DND-41 (cell line): ENCODE data around the gene ANKRD28.
"Not testable (repeated sequence)": the region's sequence is repeated elsewhere in the genome, so short reads cannot be mapped to it uniquely, and the experiment has no call there.

Source experiments
- ATAC-seq: fragments of 200-7000 bp; cut with Tn5 transposase; 3 replicates; pipeline ENCODE4 v1.9.1; 2021; ENCODE audit warnings: low read depth; ENCODE audit not compliant: insufficient read depth
- DNase-seq: peaks from one replicate; pipeline ENCODE4 v3.0.0-alpha.2; 2020
- H2AFZ ChIP-seq: 2 replicates; pipeline ENCODE4 v1.6.0; 2012; ENCODE audit warnings: low read depth, low read length
- H3K27ac ChIP-seq: 2 replicates; pipeline ENCODE4 v1.5.1; 2012; ENCODE audit warnings: low read length, inconsistent platforms
- H3K27me3 ChIP-seq: fragments of 200-600 bp; sonication (generic); 2 replicates; pipeline ENCODE4 v1.6.0; 2012; ENCODE audit warnings: low read length, mild to moderate bottlenecking, inconsistent platforms; ENCODE audit not compliant: insufficient read depth, poor library complexity
- H3K36me3 ChIP-seq: 2 replicates; pipeline ENCODE4 v1.5.1; 2012; ENCODE audit warnings: low read length, inconsistent platforms; ENCODE audit not compliant: insufficient read depth
- H3K4me1 ChIP-seq: 2 replicates; pipeline ENCODE4 v1.5.1; 2012; ENCODE audit warnings: mild to moderate bottlenecking, low read length; ENCODE audit not compliant: insufficient read depth
- H3K4me2 ChIP-seq: 2 replicates; pipeline ENCODE4 v1.6.0; 2012; ENCODE audit warnings: mild to moderate bottlenecking, moderate library complexity, low read length, inconsistent platforms; ENCODE audit not compliant: insufficient read depth
- H3K4me3 ChIP-seq, 2 experiments: fragments of 200-600 bp in 1 of 2; shearing (Covaris generic) in 1 of 2; 2 replicates each; pipeline ENCODE4 v1.5.1; 2012 to 2016; ENCODE audit warnings: inconsistent platforms in 2 of 2, low read length in 2 of 2, mild to moderate bottlenecking in 2 of 2, low read depth in 1 of 2, moderate library complexity in 1 of 2
- H3K79me2 ChIP-seq: 2 replicates; pipeline ENCODE4 v1.6.0; 2012; ENCODE audit warnings: low read length, inconsistent platforms; ENCODE audit not compliant: insufficient read depth
- H3K9ac ChIP-seq: 2 replicates; pipeline ENCODE4 v1.6.0; 2012; ENCODE audit warnings: low read depth, mild to moderate bottlenecking, inconsistent platforms, low read length, moderate library complexity
- H3K9me3 ChIP-seq: 2 replicates; pipeline ENCODE4 v1.5.1; 2012; ENCODE audit warnings: low read length, moderate library complexity, mild to moderate bottlenecking, inconsistent platforms; ENCODE audit not compliant: insufficient read depth, severe bottlenecking
- H4K20me1 ChIP-seq: 2 replicates; pipeline ENCODE4 v1.6.0; 2012; ENCODE audit warnings: low read length; ENCODE audit not compliant: insufficient read depth
- EZH2 ChIP-seq: IDR thresholded peaks from 3 replicates; pipeline ENCODE4 v1.6.1; 2012; ENCODE audit warnings: borderline replicate concordance, low read depth, mild to moderate bottlenecking, moderate library complexity, low read length, inconsistent platforms; ENCODE audit not compliant: severe bottlenecking
- TF ChIP-seq, protein P1 (sequence below): IDR thresholded peaks from 2 replicates; pipeline ENCODE4 v1.5.1; 2012; ENCODE audit warnings: borderline replicate concordance, low read length, moderate library complexity, mild to moderate bottlenecking; ENCODE audit not compliant: poor library complexity, severe bottlenecking; ENCODE audit errors: extremely low read depth

ANKRD28 gene

DNA sequence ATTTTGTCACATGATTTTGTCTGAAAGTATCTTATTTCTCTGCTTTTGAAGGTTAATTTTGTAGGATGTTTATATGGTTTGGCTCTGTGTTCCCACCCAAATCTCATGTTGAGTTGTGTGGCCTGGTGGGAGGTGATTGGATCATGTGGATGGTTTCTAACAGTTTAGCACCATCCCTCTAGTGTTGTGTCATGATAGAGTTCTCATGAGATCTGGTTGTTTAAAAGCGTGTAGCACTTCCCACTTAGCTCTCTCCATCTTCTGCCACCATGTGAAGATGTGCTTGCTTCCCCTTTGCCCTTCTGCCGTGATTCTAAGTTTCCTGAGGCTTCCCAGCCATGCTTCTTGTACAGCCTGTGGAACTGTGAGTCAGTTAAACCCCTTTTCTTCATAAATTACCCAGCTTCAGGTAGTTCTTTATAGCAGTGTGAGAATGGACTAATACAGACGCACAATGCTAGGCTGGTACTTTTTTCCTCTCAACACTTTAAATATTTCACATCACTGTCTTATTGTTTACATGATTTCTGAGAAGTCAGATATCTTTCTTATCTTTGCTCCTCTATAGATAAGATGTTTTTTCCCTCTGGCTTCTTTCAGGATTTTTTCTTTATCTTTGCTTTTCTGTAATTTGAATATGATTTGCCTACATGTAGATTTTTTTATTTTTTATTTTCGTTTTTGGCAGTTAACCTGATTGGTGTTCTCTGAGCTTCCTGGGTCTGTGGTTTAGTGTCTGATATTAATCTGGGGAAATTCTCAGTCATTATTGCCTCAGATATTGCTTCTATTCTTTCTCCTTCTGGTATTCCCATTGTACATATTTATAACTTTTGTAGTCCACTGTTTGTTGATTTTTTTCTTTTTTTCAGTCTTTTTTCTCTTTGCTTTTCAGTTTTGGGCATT, 174.0 kb downstream of the ANKRD28 start:
- Histone ChIP-seq H3K27ac (peak overlapping the region; percentile 51; the same call in 1 of the 2 replicates), H3K36me3 (no peaks in the 10 kb centered on the region), H3K4me3 (no peak overlapping the region), H3K79me2 (no peaks in the 10 kb centered on the region), H3K9me3 (peaks cover 20% of the 10 kb centered on the region), H3K4me1 (peaks cover 18% of the 10 kb centered on the region), H2AFZ (0 out of 2 replicates have a peak overlapping the region, but pooled peaks have one; percentile 11), H3K4me2 (no peak overlapping the region), H3K9ac (no peak overlapping the region), H4K20me1 (no peaks in the 10 kb centered on the region), H3K27me3 (no peaks in the 10 kb centered on the region)
- DNase-seq (no peak), ATAC-seq (peak; percentile 55; the same call in 2 of the 3 replicates)
- TF ChIP-seq EZH2 = no peak
- TF ChIP-seq, protein P1, sequence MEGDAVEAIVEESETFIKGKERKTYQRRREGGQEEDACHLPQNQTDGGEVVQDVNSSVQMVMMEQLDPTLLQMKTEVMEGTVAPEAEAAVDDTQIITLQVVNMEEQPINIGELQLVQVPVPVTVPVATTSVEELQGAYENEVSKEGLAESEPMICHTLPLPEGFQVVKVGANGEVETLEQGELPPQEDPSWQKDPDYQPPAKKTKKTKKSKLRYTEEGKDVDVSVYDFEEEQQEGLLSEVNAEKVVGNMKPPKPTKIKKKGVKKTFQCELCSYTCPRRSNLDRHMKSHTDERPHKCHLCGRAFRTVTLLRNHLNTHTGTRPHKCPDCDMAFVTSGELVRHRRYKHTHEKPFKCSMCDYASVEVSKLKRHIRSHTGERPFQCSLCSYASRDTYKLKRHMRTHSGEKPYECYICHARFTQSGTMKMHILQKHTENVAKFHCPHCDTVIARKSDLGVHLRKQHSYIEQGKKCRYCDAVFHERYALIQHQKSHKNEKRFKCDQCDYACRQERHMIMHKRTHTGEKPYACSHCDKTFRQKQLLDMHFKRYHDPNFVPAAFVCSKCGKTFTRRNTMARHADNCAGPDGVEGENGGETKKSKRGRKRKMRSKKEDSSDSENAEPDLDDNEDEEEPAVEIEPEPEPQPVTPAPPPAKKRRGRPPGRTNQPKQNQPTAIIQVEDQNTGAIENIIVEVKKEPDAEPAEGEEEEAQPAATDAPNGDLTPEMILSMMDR = no peak

DNA sequence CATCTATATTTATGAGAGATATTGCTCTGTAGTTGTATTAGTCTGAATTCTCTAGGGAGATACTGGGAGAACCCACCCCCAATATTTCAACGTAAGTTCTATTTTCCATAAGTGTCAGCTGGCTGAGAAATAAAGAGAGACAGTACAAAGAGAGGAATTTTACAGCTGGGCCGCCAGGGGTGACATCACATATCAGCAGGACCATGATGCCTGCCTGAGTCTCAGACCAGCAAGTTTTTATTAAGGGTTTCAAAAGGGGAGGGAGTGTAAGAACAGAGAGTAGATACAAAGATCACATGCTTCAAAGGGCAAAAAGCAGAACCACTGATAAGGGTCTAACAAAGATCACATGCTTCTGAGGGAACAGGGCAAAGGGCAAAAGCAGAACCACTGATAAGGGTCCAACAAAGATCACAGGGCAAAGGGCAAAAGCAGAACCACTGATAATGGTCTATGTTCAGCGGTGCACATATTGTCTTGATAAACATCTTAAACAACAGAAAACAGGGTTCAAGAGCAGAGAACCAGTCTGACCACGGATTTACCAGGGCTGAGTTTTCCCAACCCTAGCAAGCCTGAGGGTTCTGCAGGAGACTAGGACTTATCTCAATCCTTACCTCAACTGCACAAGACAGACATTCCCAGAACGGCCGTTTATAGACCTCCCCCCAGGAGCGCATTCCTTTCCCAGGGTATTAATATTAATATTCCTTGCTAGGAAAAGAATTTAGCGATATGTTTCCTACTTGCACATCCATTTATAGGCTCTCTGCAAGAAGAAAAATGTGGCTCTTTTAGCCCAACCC, 177.9 kb downstream of the ANKRD28 start:
- not testable (repeated sequence) for H3K79me2 ChIP-seq, H3K27me3 ChIP-seq, H4K20me1 ChIP-seq, ATAC-seq, H3K9ac ChIP-seq, H2AFZ ChIP-seq, H3K36me3 ChIP-seq, H3K4me2 ChIP-seq, H3K4me3 ChIP-seq, H3K27ac ChIP-seq
- Histone ChIP-seq H3K4me1 (peaks cover 14% of the 10 kb centered on the region), H3K9me3 (peaks cover 20% of the 10 kb centered on the region)
- DNase-seq = peak; percentile 40
